Dendritic cell treated with granulocyte-macrophage colony-stimulating factor and Interleukin-4, amounts not matched to agents 40 ng/mL and 50 ng/mL, for 4 days (primary cell): ENCODE results near the gene KLHL35.

Experiments
- H3K27ac Mint-ChIP-seq: one replicate; pipeline ENCODE4 v1.8.0; 2022; ENCODE audit warnings: mild to moderate bottlenecking, mixed read lengths
- H3K27me3 Mint-ChIP-seq: one replicate; pipeline ENCODE4 v1.8.0; 2022; ENCODE audit warnings: mild to moderate bottlenecking, mixed read lengths
- H3K36me3 Mint-ChIP-seq: one replicate; pipeline ENCODE4 v1.8.0; 2022; ENCODE audit warnings: low read depth, mixed read lengths
- H3K4me1 Mint-ChIP-seq: one replicate; pipeline ENCODE4 v1.8.0; 2022; ENCODE audit warnings: low read depth, mixed read lengths
- H3K4me3 Mint-ChIP-seq: one replicate; pipeline ENCODE4 v1.8.0; 2022; ENCODE audit warnings: mild to moderate bottlenecking, moderate library complexity, mixed read lengths
- H3K9me3 Mint-ChIP-seq: one replicate; pipeline ENCODE4 v1.8.0; 2022; ENCODE audit warnings: mixed read lengths
- intact Hi-C: fragments of 100-400 bp; cut with micrococcal nuclease; formaldehyde crosslinking; loops from one replicate; pipeline ENCODE4 v1.15.0; 2022

KLHL35 gene

DNA sequence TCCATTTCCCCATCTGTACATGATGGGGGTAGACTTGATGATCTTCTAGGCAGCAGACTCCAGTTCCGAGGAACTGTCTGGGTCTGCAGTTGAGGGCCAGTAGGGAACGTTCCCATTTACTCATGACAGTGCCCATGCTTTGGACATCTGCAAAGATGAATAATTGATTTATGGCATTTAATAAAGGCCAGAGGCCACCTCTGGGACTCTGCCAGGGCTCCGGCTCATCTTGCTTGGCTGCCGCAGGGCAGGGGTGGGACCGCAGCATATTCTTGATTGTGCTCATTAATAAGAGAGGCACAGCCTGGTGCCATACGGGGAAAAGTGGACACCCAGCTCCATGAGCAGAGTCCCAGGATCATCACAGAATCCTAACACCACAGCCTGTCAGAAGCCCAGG is 28.1 kb upstream of the KLHL35 start:
- no peak overlapping the region for H3K4me3 Mint-ChIP-seq
- H3K9me3 Mint-ChIP-seq: no peaks in the 10 kb centered on the region
- H3K4me1 Mint-ChIP-seq: no peaks in the 10 kb centered on the region
- no peaks in the 10 kb centered on the region for H3K36me3 Mint-ChIP-seq
- intact Hi-C loops: no loop called here
- H3K27me3 Mint-ChIP-seq: no peaks in the 10 kb centered on the region
- H3K27ac Mint-ChIP-seq: no peak overlapping the region

- Mint-ChIP-seq H3K4me3 (no peak overlapping the region), H3K36me3 (peaks cover 9% of the 10 kb centered on the region), H3K4me1 (no peaks in the 10 kb centered on the region), H3K9me3 (no peaks in the 10 kb centered on the region), H3K27me3 (no peaks in the 10 kb centered on the region), H3K27ac (no peak overlapping the region)
- intact Hi-C loops: no loop called here
Observed at GRCh38 chr11:75456596-75457183, 23.7 kb upstream of the KLHL35 start.

GRCh38 chr11:75454987-75455386 is 22.0 kb upstream of the KLHL35 start:
- intact Hi-C loops: no loop called here
- no peaks in the 10 kb centered on the region for H3K9me3 Mint-ChIP-seq
- H3K36me3 Mint-ChIP-seq: peaks cover 9% of the 10 kb centered on the region
- H3K4me3 Mint-ChIP-seq: no peak overlapping the region
- H3K4me1 Mint-ChIP-seq: no peaks in the 10 kb centered on the region
- H3K27ac Mint-ChIP-seq: no peak overlapping the region
- H3K27me3 Mint-ChIP-seq: no peaks in the 10 kb centered on the region

- no peaks in the 10 kb centered on the region for H3K9me3 Mint-ChIP-seq
- peaks cover 9% of the 10 kb centered on the region for H3K36me3 Mint-ChIP-seq
- H3K27ac Mint-ChIP-seq: no peak overlapping the region
- H3K27me3 Mint-ChIP-seq: no peaks in the 10 kb centered on the region
- intact Hi-C loops: no loop called here
- H3K4me3 Mint-ChIP-seq: no peak overlapping the region
- H3K4me1 Mint-ChIP-seq: no peaks in the 10 kb centered on the region
Observed at GRCh38 chr11:75453916-75454655, 21.1 kb upstream of the KLHL35 start.

DNA sequence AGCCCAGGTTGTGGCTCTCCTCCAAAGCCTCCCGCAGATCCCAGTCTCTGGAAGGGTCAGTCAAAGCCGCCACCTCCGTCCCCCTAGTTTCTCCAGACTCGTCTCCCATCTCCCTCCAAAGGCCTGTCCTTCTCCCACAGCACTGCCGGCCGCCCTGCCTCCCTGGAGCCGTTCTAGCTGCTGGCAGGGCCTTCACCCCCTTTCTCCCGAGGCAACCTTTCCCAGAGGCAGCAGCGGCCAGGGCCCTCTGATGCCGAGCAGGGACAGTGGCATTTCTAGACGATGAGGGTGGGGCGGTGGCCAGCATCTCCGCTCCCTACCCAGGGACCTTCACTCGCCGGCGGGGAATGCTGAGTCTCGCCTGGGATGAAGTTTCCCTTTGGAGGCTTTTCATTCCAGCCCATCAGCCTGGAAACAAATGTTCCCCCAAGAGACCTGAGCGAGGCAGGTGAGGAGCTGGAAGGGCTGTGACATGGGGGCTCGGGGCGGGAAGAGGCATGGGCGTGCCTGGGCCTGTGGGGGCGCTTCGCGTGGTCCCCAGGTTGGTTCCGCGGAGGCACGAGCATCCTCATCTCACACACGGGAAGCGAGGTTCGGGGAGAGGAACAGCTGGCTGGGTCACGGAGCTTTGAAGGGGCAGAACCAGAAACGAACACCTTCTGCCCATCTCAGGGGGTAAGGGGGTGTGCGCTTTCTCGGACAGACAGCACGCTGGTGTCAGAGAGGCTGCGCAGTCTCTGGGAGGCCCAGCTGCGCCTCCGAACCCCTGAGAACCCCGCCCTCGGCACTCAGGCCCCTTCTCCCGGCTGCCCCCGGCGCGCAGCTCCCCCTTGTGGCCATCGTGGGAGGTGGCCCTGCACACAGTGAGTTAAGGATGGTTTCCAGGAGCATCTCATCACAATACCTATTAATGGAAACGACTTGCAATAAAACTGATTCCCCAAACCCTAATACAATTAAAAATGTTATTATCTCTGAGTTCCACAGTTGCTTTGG is 18.1 kb upstream of the KLHL35 start:
- no peaks in the 10 kb centered on the region for H3K27me3 Mint-ChIP-seq
- intact Hi-C loops: no loop called here

GRCh38 chr11:75450236-75450635 is 17.2 kb upstream of the KLHL35 start:
- Mint-ChIP-seq H3K9me3 (no peaks in the 10 kb centered on the region), H3K27ac (no peak overlapping the region), H3K4me3 (no peak overlapping the region), H3K27me3 (no peaks in the 10 kb centered on the region), H3K36me3 (peaks cover 9% of the 10 kb centered on the region), H3K4me1 (no peaks in the 10 kb centered on the region)
- intact Hi-C loops: no loop called here

More for the DNA sequence above, 18.1 kb upstream of the KLHL35 start:
- no peaks in the 10 kb centered on the region for H3K9me3 Mint-ChIP-seq
- H3K4me1 Mint-ChIP-seq: no peaks in the 10 kb centered on the region
- H3K36me3 Mint-ChIP-seq: peaks cover 9% of the 10 kb centered on the region
- H3K27ac Mint-ChIP-seq: no peak overlapping the region
- H3K4me3 Mint-ChIP-seq: no peak overlapping the region

GRCh38 chr11:75449776-75450175 is 16.8 kb upstream of the KLHL35 start:
- no peak overlapping the region for H3K27ac Mint-ChIP-seq
- H3K4me1 Mint-ChIP-seq: no peaks in the 10 kb centered on the region
- H3K27me3 Mint-ChIP-seq: no peaks in the 10 kb centered on the region
- no peak overlapping the region for H3K4me3 Mint-ChIP-seq
- H3K36me3 Mint-ChIP-seq: peaks cover 9% of the 10 kb centered on the region
- no peaks in the 10 kb centered on the region for H3K9me3 Mint-ChIP-seq
- intact Hi-C loops: no loop called here

- H3K9me3 Mint-ChIP-seq: no peaks in the 10 kb centered on the region
- intact Hi-C loops: no loop called here
- H3K27ac Mint-ChIP-seq: no peak overlapping the region
Observed at GRCh38 chr11:75449271-75449670, 16.3 kb upstream of the KLHL35 start.

GRCh38 chr11:75447415-75447814 is 14.4 kb upstream of the KLHL35 start:
- Mint-ChIP-seq H3K27me3 (no peaks in the 10 kb centered on the region), H3K4me3 (no peak overlapping the region), H3K27ac (no peak overlapping the region), H3K36me3 (peaks cover 5% of the 10 kb centered on the region), H3K4me1 (no peaks in the 10 kb centered on the region), H3K9me3 (no peaks in the 10 kb centered on the region)
- intact Hi-C loops: no loop called here

More at GRCh38 chr11:75449271-75449670, 16.3 kb upstream of the KLHL35 start:
- no peak overlapping the region for H3K4me3 Mint-ChIP-seq
- H3K36me3 Mint-ChIP-seq: peaks cover 9% of the 10 kb centered on the region
- no peaks in the 10 kb centered on the region for H3K27me3 Mint-ChIP-seq
- H3K4me1 Mint-ChIP-seq: no peaks in the 10 kb centered on the region

DNA sequence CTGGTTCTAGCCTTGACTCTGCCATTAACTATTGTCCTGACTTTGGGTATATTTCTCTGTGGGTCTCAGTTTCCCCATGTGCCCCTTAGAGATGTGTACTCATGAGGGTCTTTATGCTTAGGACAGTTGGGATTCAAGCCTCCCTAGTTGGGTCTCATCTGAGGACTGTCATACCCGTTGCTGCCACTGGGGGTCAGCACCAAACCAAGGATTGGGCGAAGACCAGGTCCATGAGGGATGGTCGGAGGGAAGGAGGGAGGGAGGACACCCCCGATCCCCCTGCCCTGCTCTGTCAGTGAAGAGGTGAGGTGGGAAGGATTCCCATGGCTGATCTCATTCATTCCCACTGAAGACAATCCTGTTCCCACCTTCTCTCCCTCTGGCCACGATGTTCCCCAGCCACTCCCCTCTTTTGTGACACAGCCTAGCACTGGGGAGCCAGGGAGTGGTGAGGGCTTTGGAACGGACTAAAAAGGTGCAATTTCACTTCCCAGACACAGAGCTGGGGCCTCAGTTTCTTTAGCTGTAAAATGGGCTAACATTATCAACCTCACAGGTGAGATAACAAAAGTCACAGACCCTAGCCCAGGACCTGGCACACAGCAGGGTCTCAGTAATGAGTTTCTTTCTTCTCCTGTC is 12.4 kb upstream of the KLHL35 start:
- H3K9me3 Mint-ChIP-seq: no peaks in the 10 kb centered on the region
- H3K36me3 Mint-ChIP-seq: no peaks in the 10 kb centered on the region
- H3K27ac Mint-ChIP-seq: no peak overlapping the region
- H3K27me3 Mint-ChIP-seq: no peaks in the 10 kb centered on the region
- H3K4me3 Mint-ChIP-seq: no peak overlapping the region
- H3K4me1 Mint-ChIP-seq: no peaks in the 10 kb centered on the region
- intact Hi-C loops: loop anchor here (1.0 kb wide), 1 partner anchor 87 kb away; no protein-coding TSS in a partner anchor

DNA sequence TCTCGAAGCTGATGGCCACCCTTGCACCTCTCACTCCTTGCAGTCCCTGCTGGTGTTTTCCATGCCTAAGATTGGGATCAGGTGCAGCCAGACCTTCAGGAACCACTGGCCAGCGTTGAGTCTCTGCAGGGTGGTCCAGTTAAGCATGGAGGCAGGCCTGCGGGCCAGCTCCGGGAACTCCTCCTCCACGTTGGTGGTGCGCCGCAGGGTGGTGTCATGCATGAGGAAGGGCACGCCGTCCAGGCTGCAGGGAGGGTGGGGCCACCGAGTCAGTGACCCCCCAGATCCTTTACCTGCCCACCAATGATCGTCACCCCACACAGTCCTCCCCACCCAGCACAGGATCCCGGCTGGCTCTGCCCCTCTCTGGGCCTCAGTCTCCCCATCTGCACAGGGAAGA is 10.0 kb upstream of the KLHL35 start:
- no peaks in the 10 kb centered on the region for H3K4me1 Mint-ChIP-seq
- H3K9me3 Mint-ChIP-seq: no peaks in the 10 kb centered on the region
- peaks cover 6% of the 10 kb centered on the region for H3K36me3 Mint-ChIP-seq
- no peak overlapping the region for H3K27ac Mint-ChIP-seq
- H3K4me3 Mint-ChIP-seq: no peak overlapping the region
- H3K27me3 Mint-ChIP-seq: no peaks in the 10 kb centered on the region
- intact Hi-C loops: no loop called here

- Mint-ChIP-seq H3K4me3 (no peak overlapping the region), H3K27ac (no peak overlapping the region), H3K9me3 (no peaks in the 10 kb centered on the region), H3K36me3 (peaks cover 6% of the 10 kb centered on the region), H3K27me3 (no peaks in the 10 kb centered on the region), H3K4me1 (no peaks in the 10 kb centered on the region)
- intact Hi-C loops: no loop called here
Observed at GRCh38 chr11:75442161-75442885, 9.3 kb upstream of the KLHL35 start.

- H3K4me3 Mint-ChIP-seq: no peak overlapping the region
- intact Hi-C loops: no loop called here
- no peaks in the 10 kb centered on the region for H3K27me3 Mint-ChIP-seq
- no peaks in the 10 kb centered on the region for H3K9me3 Mint-ChIP-seq
- peaks cover 6% of the 10 kb centered on the region for H3K36me3 Mint-ChIP-seq
- H3K4me1 Mint-ChIP-seq: no peaks in the 10 kb centered on the region
- H3K27ac Mint-ChIP-seq: no peak overlapping the region
Observed at GRCh38 chr11:75441804-75442132, 8.8 kb upstream of the KLHL35 start.
